WTC11 (cell line): Measurements from ENCODE around the gene MAGI2. TPM values are rescaled to one million over a fixed set of nuclear protein-coding genes. Genes with fewer than 3 reads are reported as not detected.

Experiments used
- ATAC-seq: fragments of 200-7000 bp; cut with Tn5 transposase; 2 replicates; pipeline ENCODE4 v1.10.0; 2021; ENCODE audit warnings: mild to moderate bottlenecking, moderate library complexity
- CTCF ChIA-PET: fragments of 300-600 bp; sonication (Branson Sonifier 250); formaldehyde crosslinking; loops from one replicate; lab custom pipeline; 2021; ENCODE audit warnings: antibody characterized with exemption; lab: Charles Lee
- POLR2A ChIA-PET: fragments of 350-600 bp; sonication (Branson Sonifier 250); formaldehyde crosslinking; loops from one replicate; lab custom pipeline; 2021; ENCODE audit warnings: antibody characterized with exemption; lab: Charles Lee
- DNase-seq: peaks from one replicate; pipeline ENCODE4 v3.0.0; 2021; ENCODE audit warnings: low spot score
- H3K27ac Mint-ChIP-seq: 2 replicates; pipeline ENCODE4 v1.8.0; 2021; ENCODE audit warnings: mixed read lengths
- H3K27me3 Mint-ChIP-seq: 2 replicates; pipeline ENCODE4 v1.8.0; 2021; ENCODE audit warnings: low read depth, mild to moderate bottlenecking, moderate library complexity, mixed read lengths
- H3K36me3 Mint-ChIP-seq: 2 replicates; pipeline ENCODE4 v1.8.0; 2021; ENCODE audit warnings: mixed read lengths
- H3K4me1 Mint-ChIP-seq: 2 replicates; pipeline ENCODE4 v1.8.0; 2022; ENCODE audit warnings: mixed read lengths
- H3K4me3 Mint-ChIP-seq: 2 replicates; pipeline ENCODE4 v1.8.0; 2021; ENCODE audit warnings: mild to moderate bottlenecking, moderate library complexity, mixed read lengths
- H3K9me3 Mint-ChIP-seq: 2 replicates; pipeline ENCODE4 v1.8.0; 2021; ENCODE audit warnings: mixed read lengths
- AR ChIP-seq: fragments of 250-450 bp; sonication (Bioruptor Pico); IDR thresholded peaks from 2 replicates; pipeline ENCODE4 v1.9.0; 2021; ENCODE audit warnings: mild to moderate bottlenecking
- ESRRA ChIP-seq: sonication (generic); formaldehyde crosslinking; IDR thresholded peaks from 2 replicates; pipeline ENCODE4 v1.8.1; 2022; ENCODE audit warnings: mild to moderate bottlenecking, missing genetic modification reagents, borderline replicate concordance
- ETV6 ChIP-seq: sonication (generic); formaldehyde crosslinking; IDR thresholded peaks from 2 replicates; pipeline ENCODE4 v1.8.1; 2022; ENCODE audit warnings: mild to moderate bottlenecking, missing genetic modification reagents
- NR2C2 ChIP-seq: sonication (generic); formaldehyde crosslinking; IDR thresholded peaks from 2 replicates; pipeline ENCODE4 v1.8.0; 2022; ENCODE audit warnings: mild to moderate bottlenecking, missing genetic modification reagents
- SP1 ChIP-seq: sonication (generic); formaldehyde crosslinking; conservative IDR thresholded peaks from 2 replicates; pipeline ENCODE4 v1.8.1; 2022; ENCODE audit warnings: missing genetic modification reagents
- ZNF423 ChIP-seq: fragments of 250-450 bp; sonication (Bioruptor Pico); IDR thresholded peaks from 2 replicates; pipeline ENCODE4 v2.1.2; 2022; ENCODE audit warnings: mild to moderate bottlenecking, moderate library complexity
- total RNA-seq: library from RNA; stranded (reverse); gene quantifications from 3 replicates; pipeline ENCODE4 v1.2.3, GENCODE V29; 2021
- TF ChIP-seq, protein P1 (sequence below): sonication (generic); formaldehyde crosslinking; IDR thresholded peaks from 2 replicates; pipeline ENCODE4 v1.8.1; 2023; ENCODE audit warnings: mild to moderate bottlenecking, missing genetic modification reagents, moderate library complexity
- TF ChIP-seq, protein P2 (sequence below): sonication (generic); formaldehyde crosslinking; IDR thresholded peaks from 2 replicates; pipeline ENCODE4 v1.8.1; 2022; ENCODE audit warnings: low read depth, missing genetic modification reagents, borderline replicate concordance
- TF ChIP-seq, protein P3 (sequence below): fragments of 200-600 bp; IDR thresholded peaks from 2 replicates; pipeline ENCODE4 v1.8.0; 2022; ENCODE audit warnings: antibody characterized with exemption
- TF ChIP-seq, protein P4 (sequence below): sonication (generic); formaldehyde crosslinking; IDR thresholded peaks from 2 replicates; pipeline ENCODE4 v1.8.0; 2022; ENCODE audit warnings: mild to moderate bottlenecking, missing genetic modification reagents
- TF ChIP-seq, protein P5 (sequence below): sonication (generic); formaldehyde crosslinking; IDR thresholded peaks from 2 replicates; pipeline ENCODE4 v1.8.1; 2022; ENCODE audit warnings: missing genetic modification reagents, borderline replicate concordance
- TF ChIP-seq, protein P6 (sequence below): sonication (generic); formaldehyde crosslinking; conservative IDR thresholded peaks from 2 replicates; pipeline ENCODE4 v1.8.1; 2022; ENCODE audit warnings: mild to moderate bottlenecking, missing genetic modification reagents
- TF ChIP-seq, protein P7 (sequence below): sonication (generic); formaldehyde crosslinking; IDR thresholded peaks from 2 replicates; pipeline ENCODE4 v1.8.0; 2022; ENCODE audit warnings: mild to moderate bottlenecking, missing genetic modification reagents

Gene MAGI2
- total RNA-seq, 1 experiment from 2014 or later: 26.6 TPM

DNA sequence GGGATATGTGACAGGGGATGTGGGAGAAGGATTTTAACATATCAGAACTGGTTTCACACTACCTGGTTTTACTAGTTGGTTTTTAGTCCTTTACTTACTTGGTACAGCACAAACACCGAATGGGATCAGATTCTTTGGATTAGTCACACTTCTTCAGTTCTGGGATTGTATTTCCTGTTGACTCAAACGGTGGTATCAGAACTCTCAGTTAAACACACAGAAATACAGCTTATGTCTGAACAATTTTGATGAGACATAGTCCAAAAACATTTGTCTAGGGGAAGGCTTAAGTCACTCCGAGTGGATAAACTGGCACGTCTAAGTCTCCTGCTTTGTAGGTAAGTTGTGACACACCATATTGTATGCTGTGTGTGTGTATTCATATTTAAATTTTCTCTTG lies 1174.4 kb downstream of the MAGI2 start:
- ATAC-seq (no peak), DNase-seq (no peak)
- POLR2A ChIA-PET: no interaction called here
- Mint-ChIP-seq H3K4me1 (peaks cover 24% of the 10 kb centered on the region), H3K9me3 (no peaks in the 10 kb centered on the region), H3K27me3 (no peaks in the 10 kb centered on the region), H3K4me3 (no peak overlapping the region), H3K36me3 (no peaks in the 10 kb centered on the region), H3K27ac (no peak overlapping the region)
- TF ChIP-seq, protein P1, sequence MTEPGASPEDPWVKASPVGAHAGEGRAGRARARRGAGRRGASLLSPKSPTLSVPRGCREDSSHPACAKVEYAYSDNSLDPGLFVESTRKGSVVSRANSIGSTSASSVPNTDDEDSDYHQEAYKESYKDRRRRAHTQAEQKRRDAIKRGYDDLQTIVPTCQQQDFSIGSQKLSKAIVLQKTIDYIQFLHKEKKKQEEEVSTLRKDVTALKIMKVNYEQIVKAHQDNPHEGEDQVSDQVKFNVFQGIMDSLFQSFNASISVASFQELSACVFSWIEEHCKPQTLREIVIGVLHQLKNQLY (CRISPR knock-in tag): no peak
- CTCF ChIA-PET: no interaction called here

- H3K9me3 Mint-ChIP-seq: peaks cover 27% of the 10 kb centered on the region
- H3K36me3 Mint-ChIP-seq: no peaks in the 10 kb centered on the region; the same call in 1 of the 2 replicates
- no peaks in the 10 kb centered on the region for H3K27me3 Mint-ChIP-seq
- ChIA-PET CTCF (no interaction called here), POLR2A (no interaction called here)
- H3K4me3 Mint-ChIP-seq: no peak overlapping the region
- H3K27ac Mint-ChIP-seq: no peak overlapping the region
- no peak for DNase-seq
- TF ChIP-seq, protein P2, sequence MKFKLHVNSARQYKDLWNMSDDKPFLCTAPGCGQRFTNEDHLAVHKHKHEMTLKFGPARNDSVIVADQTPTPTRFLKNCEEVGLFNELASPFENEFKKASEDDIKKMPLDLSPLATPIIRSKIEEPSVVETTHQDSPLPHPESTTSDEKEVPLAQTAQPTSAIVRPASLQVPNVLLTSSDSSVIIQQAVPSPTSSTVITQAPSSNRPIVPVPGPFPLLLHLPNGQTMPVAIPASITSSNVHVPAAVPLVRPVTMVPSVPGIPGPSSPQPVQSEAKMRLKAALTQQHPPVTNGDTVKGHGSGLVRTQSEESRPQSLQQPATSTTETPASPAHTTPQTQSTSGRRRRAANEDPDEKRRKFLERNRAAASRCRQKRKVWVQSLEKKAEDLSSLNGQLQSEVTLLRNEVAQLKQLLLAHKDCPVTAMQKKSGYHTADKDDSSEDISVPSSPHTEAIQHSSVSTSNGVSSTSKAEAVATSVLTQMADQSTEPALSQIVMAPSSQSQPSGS: no peak
- TF ChIP-seq ETV6: no peak
- TF ChIP-seq, protein P3, sequence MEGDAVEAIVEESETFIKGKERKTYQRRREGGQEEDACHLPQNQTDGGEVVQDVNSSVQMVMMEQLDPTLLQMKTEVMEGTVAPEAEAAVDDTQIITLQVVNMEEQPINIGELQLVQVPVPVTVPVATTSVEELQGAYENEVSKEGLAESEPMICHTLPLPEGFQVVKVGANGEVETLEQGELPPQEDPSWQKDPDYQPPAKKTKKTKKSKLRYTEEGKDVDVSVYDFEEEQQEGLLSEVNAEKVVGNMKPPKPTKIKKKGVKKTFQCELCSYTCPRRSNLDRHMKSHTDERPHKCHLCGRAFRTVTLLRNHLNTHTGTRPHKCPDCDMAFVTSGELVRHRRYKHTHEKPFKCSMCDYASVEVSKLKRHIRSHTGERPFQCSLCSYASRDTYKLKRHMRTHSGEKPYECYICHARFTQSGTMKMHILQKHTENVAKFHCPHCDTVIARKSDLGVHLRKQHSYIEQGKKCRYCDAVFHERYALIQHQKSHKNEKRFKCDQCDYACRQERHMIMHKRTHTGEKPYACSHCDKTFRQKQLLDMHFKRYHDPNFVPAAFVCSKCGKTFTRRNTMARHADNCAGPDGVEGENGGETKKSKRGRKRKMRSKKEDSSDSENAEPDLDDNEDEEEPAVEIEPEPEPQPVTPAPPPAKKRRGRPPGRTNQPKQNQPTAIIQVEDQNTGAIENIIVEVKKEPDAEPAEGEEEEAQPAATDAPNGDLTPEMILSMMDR: no peak
- TF ChIP-seq, protein P4, sequence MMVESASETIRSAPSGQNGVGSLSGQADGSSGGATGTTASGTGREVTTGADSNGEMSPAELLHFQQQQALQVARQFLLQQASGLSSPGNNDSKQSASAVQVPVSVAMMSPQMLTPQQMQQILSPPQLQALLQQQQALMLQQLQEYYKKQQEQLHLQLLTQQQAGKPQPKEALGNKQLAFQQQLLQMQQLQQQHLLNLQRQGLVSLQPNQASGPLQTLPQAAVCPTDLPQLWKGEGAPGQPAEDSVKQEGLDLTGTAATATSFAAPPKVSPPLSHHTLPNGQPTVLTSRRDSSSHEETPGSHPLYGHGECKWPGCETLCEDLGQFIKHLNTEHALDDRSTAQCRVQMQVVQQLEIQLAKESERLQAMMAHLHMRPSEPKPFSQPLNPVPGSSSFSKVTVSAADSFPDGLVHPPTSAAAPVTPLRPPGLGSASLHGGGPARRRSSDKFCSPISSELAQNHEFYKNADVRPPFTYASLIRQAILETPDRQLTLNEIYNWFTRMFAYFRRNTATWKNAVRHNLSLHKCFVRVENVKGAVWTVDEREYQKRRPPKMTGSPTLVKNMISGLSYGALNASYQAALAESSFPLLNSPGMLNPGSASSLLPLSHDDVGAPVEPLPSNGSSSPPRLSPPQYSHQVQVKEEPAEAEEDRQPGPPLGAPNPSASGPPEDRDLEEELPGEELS (CRISPR knock-in tag): no peak
- TF ChIP-seq ZNF423 (CRISPR knock-in tag): no peak
- TF ChIP-seq, protein P1 (CRISPR knock-in tag): no peak
- TF ChIP-seq AR (CRISPR knock-in tag): no peak
- TF ChIP-seq SP1 (CRISPR knock-in tag): no peak
- TF ChIP-seq, protein P5, sequence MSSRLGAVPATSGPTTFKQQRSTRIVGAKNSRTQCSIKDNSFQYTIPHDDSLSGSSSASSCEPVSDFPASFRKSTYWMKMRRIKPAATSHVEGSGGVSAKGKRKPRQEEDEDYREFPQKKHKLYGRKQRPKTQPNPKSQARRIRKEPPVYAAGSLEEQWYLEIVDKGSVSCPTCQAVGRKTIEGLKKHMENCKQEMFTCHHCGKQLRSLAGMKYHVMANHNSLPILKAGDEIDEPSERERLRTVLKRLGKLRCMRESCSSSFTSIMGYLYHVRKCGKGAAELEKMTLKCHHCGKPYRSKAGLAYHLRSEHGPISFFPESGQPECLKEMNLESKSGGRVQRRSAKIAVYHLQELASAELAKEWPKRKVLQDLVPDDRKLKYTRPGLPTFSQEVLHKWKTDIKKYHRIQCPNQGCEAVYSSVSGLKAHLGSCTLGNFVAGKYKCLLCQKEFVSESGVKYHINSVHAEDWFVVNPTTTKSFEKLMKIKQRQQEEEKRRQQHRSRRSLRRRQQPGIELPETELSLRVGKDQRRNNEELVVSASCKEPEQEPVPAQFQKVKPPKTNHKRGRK (CRISPR knock-in tag): no peak
- TF ChIP-seq, protein P6, sequence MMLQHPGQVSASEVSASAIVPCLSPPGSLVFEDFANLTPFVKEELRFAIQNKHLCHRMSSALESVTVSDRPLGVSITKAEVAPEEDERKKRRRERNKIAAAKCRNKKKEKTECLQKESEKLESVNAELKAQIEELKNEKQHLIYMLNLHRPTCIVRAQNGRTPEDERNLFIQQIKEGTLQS: no peak
- no peak for TF ChIP-seq NR2C2 (CRISPR knock-in tag)
- no peak for TF ChIP-seq ESRRA
- TF ChIP-seq, protein P7, sequence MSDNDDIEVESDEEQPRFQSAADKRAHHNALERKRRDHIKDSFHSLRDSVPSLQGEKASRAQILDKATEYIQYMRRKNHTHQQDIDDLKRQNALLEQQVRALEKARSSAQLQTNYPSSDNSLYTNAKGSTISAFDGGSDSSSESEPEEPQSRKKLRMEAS (CRISPR knock-in tag): no peak
- ATAC-seq: no peak
- peaks cover 23% of the 10 kb centered on the region for H3K4me1 Mint-ChIP-seq
Measured at GRCh38 chr7:78267141-78267540, 1186.3 kb downstream of the MAGI2 start.
